Activated T-helper 1 cell treated with anti-CD3 and anti-CD28 coated beads, Interleukin-12 subunit alpha, Interleukin-12 subunit beta, Interleukin-2, Interleukin-4 antibody, amounts not matched to agents 30 ng/mL and 10 ng/mL and 1 ng/mL, durations not matched to agents 14 hours and 24 hours and 36 hours (primary cell): ENCODE data around the gene MGLL. TPM values are rescaled to one million over a fixed set of nuclear protein-coding genes. Genes with fewer than 3 reads are reported as not detected.

Source experiments
- DNase-seq: peaks from one replicate; pipeline ENCODE4 v3.0.0; 2021; ENCODE audit warnings: low spot score
- H3K27ac Mint-ChIP-seq: one replicate; pipeline ENCODE4 v1.8.0; 2021; ENCODE audit warnings: mild to moderate bottlenecking, mixed read lengths
- H3K27me3 Mint-ChIP-seq: one replicate; pipeline ENCODE4 v1.8.0; 2022; ENCODE audit warnings: mild to moderate bottlenecking, moderate library complexity, mixed read lengths; ENCODE audit not compliant: insufficient read depth
- H3K36me3 Mint-ChIP-seq: one replicate; pipeline ENCODE4 v1.8.0; 2021; ENCODE audit warnings: low read depth, mixed read lengths
- H3K4me1 Mint-ChIP-seq: one replicate; pipeline ENCODE4 v1.8.0; 2021; ENCODE audit warnings: low read depth, mixed read lengths
- H3K4me3 Mint-ChIP-seq: one replicate; pipeline ENCODE4 v1.8.0; 2021; ENCODE audit warnings: mild to moderate bottlenecking, moderate library complexity, mixed read lengths
- H3K9me3 Mint-ChIP-seq: one replicate; pipeline ENCODE4 v1.8.0; 2021; ENCODE audit warnings: mixed read lengths
- intact Hi-C: fragments of 100-400 bp; cut with micrococcal nuclease; formaldehyde crosslinking; loops from one replicate; pipeline ENCODE4 v1.15.1; 2024
- total RNA-seq: library from RNA; stranded (reverse); gene quantifications from 2 replicates; pipeline ENCODE4 v1.2.3, GENCODE V29; 2022

MGLL gene
- total RNA-seq, 1 donor from 2014 or later, result 2.2 TPM

DNA sequence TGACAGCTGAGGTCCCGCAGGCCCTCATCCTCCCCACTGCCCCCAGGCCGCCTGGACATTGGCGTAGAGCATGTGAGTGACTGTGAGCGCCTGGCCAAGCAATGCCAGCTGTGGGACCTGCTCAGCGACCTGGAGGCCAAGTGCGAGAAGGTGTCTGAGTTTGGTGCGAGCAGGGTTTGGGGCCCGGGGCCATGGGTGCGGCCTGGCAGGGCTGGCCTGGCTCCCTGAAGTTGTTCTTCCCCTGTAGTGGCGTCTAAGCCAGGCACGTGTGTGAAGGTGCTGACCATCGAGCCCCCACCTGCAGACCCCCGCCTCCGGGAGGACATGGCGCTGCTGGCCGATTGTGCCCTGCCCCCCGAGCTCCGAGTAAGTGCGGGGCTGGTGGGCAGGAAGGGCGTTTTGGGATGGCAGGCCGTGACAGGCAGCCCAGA lies 145.4 kb downstream of the MGLL start:
- no peak for DNase-seq

DNA sequence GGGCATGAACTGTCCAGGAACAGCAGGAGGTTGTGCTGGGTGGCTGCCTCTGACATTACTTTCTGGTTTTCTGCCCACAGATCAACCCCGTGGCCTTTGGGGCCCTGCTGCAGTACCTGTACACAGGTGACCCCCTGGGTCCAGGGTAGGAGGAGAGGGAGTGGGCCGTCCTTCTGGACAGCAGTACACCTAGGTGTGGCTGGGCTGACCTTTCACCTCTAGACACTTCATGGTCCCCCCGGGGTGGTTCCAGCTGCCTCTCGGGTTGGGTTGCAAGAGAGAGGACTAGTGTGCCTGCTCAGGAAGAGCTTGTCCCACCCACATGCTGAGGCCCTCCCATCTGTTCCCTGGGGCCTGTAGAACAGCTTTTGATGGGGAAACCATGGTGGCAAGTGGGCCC lies 145.9 kb downstream of the MGLL start:
- peaks cover 2% of the 10 kb centered on the region for H3K36me3 Mint-ChIP-seq
- no peak overlapping the region for H3K4me3 Mint-ChIP-seq
- H3K4me1 Mint-ChIP-seq, result peaks cover 14% of the 10 kb centered on the region
- DNase-seq, result no peak
- H3K9me3 Mint-ChIP-seq, result no peaks in the 10 kb centered on the region
- no peak overlapping the region for H3K27ac Mint-ChIP-seq
- H3K27me3 Mint-ChIP-seq, result no peaks in the 10 kb centered on the region
- intact Hi-C loops, result loop anchor here (10.0 kb wide), 2 partner anchors 448 to 1762 kb away; partner anchors contain the start of gene RUVBL1

More for the DNA sequence above, 145.4 kb downstream of the MGLL start:
- Mint-ChIP-seq H3K27ac (no peak overlapping the region), H3K27me3 (no peaks in the 10 kb centered on the region), H3K36me3 (peaks cover 2% of the 10 kb centered on the region), H3K4me3 (no peak overlapping the region), H3K9me3 (no peaks in the 10 kb centered on the region), H3K4me1 (peaks cover 11% of the 10 kb centered on the region)
- intact Hi-C loops, result loop anchor here (10.0 kb wide), 2 partner anchors 448 to 1762 kb away; partner anchors contain the start of gene RUVBL1

- Mint-ChIP-seq H3K36me3 (peaks cover 2% of the 10 kb centered on the region), H3K4me3 (peak overlapping the region; percentile 1), H3K27ac (no peak overlapping the region), H3K9me3 (no peaks in the 10 kb centered on the region), H3K27me3 (no peaks in the 10 kb centered on the region), H3K4me1 (peaks cover 14% of the 10 kb centered on the region)
- intact Hi-C loops, result loop anchor here (10.0 kb wide), 2 partner anchors 449 to 1761 kb away; partner anchors contain the start of gene RUVBL1
- no peak for DNase-seq
These were observed 146.5 kb downstream of the MGLL start for GRCh38 chr3:127675651-127676391.

DNA sequence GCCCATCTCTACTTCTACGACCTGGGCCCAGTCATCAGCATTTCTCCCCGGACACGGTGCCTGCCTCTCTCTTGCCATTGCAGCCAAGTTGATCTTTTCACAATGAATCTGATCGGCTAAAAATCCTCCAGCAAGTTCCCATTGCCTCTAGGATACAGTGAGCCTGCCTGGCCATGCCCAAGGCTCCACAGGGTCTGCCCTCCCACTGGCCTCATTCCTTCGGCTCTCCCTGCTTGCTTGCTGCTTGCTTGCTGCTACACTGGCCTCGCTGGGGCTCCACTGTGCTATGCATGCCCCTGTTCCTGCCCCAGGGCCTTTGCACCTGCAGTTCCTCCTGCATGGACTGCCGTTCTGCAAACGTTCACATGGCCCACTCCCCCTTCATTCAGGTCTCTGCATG lies 147.5 kb downstream of the MGLL start:
- no peaks in the 10 kb centered on the region for H3K27me3 Mint-ChIP-seq
- H3K27ac Mint-ChIP-seq, result peak overlapping the region; percentile 13
- DNase-seq, result no peak
- peaks cover 14% of the 10 kb centered on the region for H3K4me1 Mint-ChIP-seq
- H3K9me3 Mint-ChIP-seq, result no peaks in the 10 kb centered on the region
- peak overlapping the region; percentile 69 for H3K4me3 Mint-ChIP-seq
- intact Hi-C loops, result loop anchor here (5.0 to 10.0 kb wide), 3 partner anchors 450 to 1760 kb away; partner anchors contain the start of genes PLXNA1 and RUVBL1
- H3K36me3 Mint-ChIP-seq, result peaks cover 2% of the 10 kb centered on the region

DNA sequence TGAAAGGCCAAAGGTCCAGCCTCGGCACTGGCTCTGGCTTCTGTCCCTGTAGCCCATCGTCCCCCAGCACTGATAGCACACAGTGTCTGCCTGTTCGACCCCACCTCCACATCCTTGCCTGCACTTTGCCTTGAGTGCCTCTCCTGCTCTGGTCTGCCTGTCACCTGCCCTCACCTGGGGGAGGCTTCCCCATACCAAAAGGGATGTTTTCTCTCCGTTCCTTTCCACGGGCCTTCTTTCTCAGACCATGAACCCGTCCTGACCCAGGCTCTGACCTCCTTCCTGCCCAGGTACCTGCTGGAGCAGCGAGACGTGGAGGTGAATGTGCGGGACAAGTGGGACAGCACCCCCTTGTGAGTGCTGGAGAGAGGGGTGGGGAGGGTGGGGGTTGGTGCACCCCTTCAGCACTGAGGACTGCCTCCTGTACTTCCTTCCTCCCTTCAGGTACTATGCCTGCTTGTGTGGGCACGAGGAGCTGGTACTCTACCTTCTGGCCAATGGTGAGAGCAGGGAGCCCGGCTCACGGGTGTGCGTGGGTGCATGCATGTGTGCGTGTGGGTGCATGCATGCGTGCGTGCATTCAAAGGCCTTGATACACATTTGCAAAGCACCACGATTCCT lies 148.1 kb downstream of the MGLL start:
- no peak for DNase-seq
- peaks cover 14% of the 10 kb centered on the region for H3K4me1 Mint-ChIP-seq
- peak overlapping the region; percentile 88 for H3K4me3 Mint-ChIP-seq
- H3K27ac Mint-ChIP-seq, result peak overlapping the region; percentile 76
- H3K36me3 Mint-ChIP-seq, result peaks cover 2% of the 10 kb centered on the region
- no peaks in the 10 kb centered on the region for H3K9me3 Mint-ChIP-seq
- intact Hi-C loops, result loop anchor here (5.0 to 10.0 kb wide), 3 partner anchors 451 to 1759 kb away; partner anchors contain the start of genes PLXNA1 and RUVBL1
- H3K27me3 Mint-ChIP-seq, result no peaks in the 10 kb centered on the region

DNA sequence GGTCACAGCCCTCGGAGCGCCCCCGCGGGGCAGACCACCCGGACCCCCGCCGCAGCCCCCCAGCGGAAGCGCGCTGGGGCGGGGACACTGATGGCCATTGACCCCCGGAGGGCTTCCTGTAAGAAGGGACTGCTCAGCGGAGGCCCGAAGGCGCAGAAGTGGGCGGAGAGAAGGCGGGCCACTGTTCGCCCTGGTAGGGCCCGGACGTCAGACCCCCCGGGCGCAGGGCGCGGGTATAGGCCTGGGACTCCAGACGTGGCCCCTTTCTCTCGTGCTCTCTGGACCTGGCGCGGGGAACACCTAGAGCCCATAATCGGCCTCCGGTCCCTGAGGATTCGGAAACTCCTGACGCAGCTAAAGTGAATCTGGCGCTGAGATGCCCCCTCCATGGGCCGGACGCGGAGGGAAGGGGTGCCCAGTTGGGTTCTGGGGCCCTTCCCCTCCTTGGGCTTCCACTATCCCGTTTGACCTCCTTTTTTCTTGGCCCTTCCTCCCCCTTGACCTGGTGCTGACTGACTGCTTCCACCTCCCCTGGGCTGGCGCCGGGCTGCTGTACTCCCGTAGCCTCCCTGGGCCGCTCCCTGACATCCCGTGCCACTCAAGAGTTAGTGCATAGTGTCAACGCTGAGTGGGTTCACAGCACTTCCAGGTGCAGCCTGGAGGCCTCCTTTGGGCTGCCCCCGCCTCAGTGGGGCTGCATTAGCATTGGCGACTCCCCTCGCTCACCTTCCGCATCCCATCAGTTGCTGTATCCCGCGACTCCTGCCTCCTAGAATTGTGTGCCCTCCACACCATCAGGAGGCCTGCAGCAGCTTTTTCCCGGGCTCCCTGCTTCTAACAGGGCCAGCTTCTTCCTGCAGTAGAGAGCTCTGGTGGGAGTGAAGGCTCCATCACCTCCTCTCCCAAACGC lies 148.9 kb downstream of the MGLL start:
- Mint-ChIP-seq H3K27me3 (no peaks in the 10 kb centered on the region), H3K4me3 (peak overlapping the region; percentile 88), H3K9me3 (no peaks in the 10 kb centered on the region), H3K4me1 (peaks cover 14% of the 10 kb centered on the region), H3K27ac (peak overlapping the region; percentile 76), H3K36me3 (peaks cover 2% of the 10 kb centered on the region)
- intact Hi-C loops, result loop anchor here (2.0 to 10.0 kb wide), 6 partner anchors 37 to 1759 kb away; partner anchors contain the start of genes EEFSEC, PLXNA1, PODXL2 and RUVBL1
- DNase-seq, result peak; percentile 55

GRCh38 chr3:127672429-127673190 lies 149.7 kb downstream of the MGLL start, which contains the start of gene ABTB1:
Gene ABTB1 (plus strand): TSS chr3:127672952. CDS start chr3:127673026, 74 bp downstream.
- peak; percentile 82 for DNase-seq
- Mint-ChIP-seq H3K36me3 (peaks cover 2% of the 10 kb centered on the region), H3K4me1 (peaks cover 14% of the 10 kb centered on the region), H3K27me3 (no peaks in the 10 kb centered on the region), H3K27ac (peak within 1 kb of the TSS; percentile 97), H3K4me3 (peak within 1 kb of the TSS; percentile 92), H3K9me3 (no peaks in the 10 kb centered on the region)
- intact Hi-C loops, result loop anchor here (1.0 to 10.0 kb wide), 10 partner anchors 25 to 1758 kb away; partner anchors contain the start of genes EEFSEC, MCM2, PLXNA1 and PODXL2

DNA sequence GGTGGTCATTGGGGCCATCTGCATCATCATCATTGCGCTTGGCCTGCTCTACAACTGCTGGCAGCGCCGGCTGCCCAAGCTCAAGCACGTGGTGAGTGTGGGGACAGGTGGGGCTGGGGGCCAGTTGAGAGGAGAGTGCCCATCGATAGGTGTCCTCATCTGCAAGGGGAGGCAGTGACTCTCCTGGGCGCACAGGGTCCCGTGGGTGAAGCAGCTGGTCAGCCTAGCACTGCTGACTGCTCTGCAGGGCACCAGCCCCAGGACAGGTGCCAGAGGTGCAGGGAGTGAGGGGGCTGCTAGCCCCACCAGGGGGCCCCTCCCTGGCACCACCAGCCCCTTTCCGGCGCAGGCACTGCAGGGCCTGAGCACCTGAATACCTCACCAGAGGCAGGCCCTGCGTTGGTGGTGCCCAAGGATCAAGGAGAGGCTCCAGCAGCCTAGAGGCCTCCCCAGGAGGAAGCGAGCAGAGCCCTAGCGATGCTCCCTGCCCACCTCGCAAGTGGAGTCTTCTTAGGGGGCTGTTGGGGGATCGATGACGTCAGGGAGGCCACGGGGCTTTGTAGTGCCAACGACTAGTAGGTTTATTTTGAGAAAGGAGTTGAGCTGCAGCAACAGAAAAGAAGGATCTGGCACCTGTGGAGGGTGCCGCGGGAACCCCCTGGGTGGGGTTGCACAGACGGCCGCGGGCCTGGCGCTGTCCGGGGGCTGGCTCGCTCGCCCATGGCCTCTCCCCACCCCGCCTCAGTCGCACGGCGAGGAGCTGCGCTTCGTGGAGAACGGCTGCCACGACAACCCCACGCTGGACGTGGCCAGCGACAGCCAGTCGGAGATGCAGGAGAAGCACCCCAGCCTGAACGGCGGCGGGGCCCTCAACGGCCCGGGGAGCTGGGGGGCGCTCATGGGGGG lies 150.5 kb downstream of the MGLL start:
- Mint-ChIP-seq H3K4me1 (peaks cover 14% of the 10 kb centered on the region), H3K27me3 (peaks cover 1% of the 10 kb centered on the region), H3K4me3 (peak overlapping the region; percentile 92), H3K9me3 (no peaks in the 10 kb centered on the region), H3K27ac (peak overlapping the region; percentile 97), H3K36me3 (peaks cover 2% of the 10 kb centered on the region)
- intact Hi-C loops, result loop anchor here (1.0 to 10.0 kb wide), 10 partner anchors 26 to 1757 kb away; partner anchors contain the start of genes EEFSEC, MCM2, PLXNA1 and PODXL2
- peak; percentile 17 for DNase-seq

GRCh38 chr3:127670761-127671522 lies 151.4 kb downstream of the MGLL start:
- Mint-ChIP-seq H3K36me3 (no peaks in the 10 kb centered on the region), H3K27me3 (peaks cover 1% of the 10 kb centered on the region), H3K9me3 (no peaks in the 10 kb centered on the region), H3K4me1 (peaks cover 14% of the 10 kb centered on the region), H3K4me3 (peak overlapping the region; percentile 92), H3K27ac (peak overlapping the region; percentile 81)
- no peak for DNase-seq
- intact Hi-C loops, result loop anchor here (5.0 to 10.0 kb wide), 3 partner anchors 454 to 1756 kb away; partner anchors contain the start of genes PLXNA1 and RUVBL1

GRCh38 chr3:127670229-127670559 lies 152.1 kb downstream of the MGLL start:
- peaks cover 14% of the 10 kb centered on the region for H3K4me1 Mint-ChIP-seq
- no peaks in the 10 kb centered on the region for H3K9me3 Mint-ChIP-seq
- intact Hi-C loops, result loop anchor here (5.0 to 10.0 kb wide), 3 partner anchors 455 to 1755 kb away; partner anchors contain the start of genes PLXNA1 and RUVBL1
- DNase-seq, result no peak
- no peaks in the 10 kb centered on the region for H3K36me3 Mint-ChIP-seq
- H3K27me3 Mint-ChIP-seq, result peaks cover 3% of the 10 kb centered on the region
- H3K27ac Mint-ChIP-seq, result no peak overlapping the region
- H3K4me3 Mint-ChIP-seq, result peak overlapping the region; percentile 84
